Measurements from ENCODE around the gene FOXO3. TPM values are rescaled to one million over a fixed set of nuclear protein-coding genes. Genes with fewer than 3 reads are reported as not detected.

The FOXO3 gene
- total and polyA plus RNA-seq, 9 donors: 33.4 to 94.8 (median 70.0) TPM

GRCh38 chr6:108665495-108666196 lies 104.9 kb downstream of the FOXO3 start:
- no peak for DNase-seq
- Histone ChIP-seq H3K4me1 (ENCODE audit: insufficient read depth) (peaks cover 10% of the 10 kb centered on the region), H3K4me3 (no peak overlapping the region), H3K36me3 (no peaks in the 10 kb centered on the region), H3K27ac (no peak overlapping the region), H3K27me3 (no peaks in the 10 kb centered on the region), H3K9me3 (no peaks in the 10 kb centered on the region)
- intact Hi-C loops (cut with DNase I): no loop called here
- WGBS, 3 donors: 85 to 89% (median 86%) methylated on average over 3 of the region's 3 CpGs
- no peak for TF ChIP-seq CTCF (IDR thresholded peaks at IDR 0.05)

GRCh38 chr6:108666656-108667260 lies 106.0 kb downstream of the FOXO3 start:
- WGBS, 3 donors: 86 to 90% (median 89%) methylated on average over 4 of the region's 4 CpGs
- Histone ChIP-seq H3K9me3 (no peaks in the 10 kb centered on the region), H3K4me3 (no peak overlapping the region), H3K27me3 (no peaks in the 10 kb centered on the region), H3K36me3 (no peaks in the 10 kb centered on the region), H3K4me1 (ENCODE audit: insufficient read depth) (peaks cover 14% of the 10 kb centered on the region), H3K27ac (no peak overlapping the region)
- DNase-seq: no peak
- intact Hi-C loops (cut with DNase I): no loop called here
- TF ChIP-seq POLR2A (IDR thresholded peaks at IDR 0.05): no peak
- no peak for TF ChIP-seq CTCF (IDR thresholded peaks at IDR 0.05)
- TF ChIP-seq EP300 (IDR thresholded peaks at IDR 0.05): no peak

GRCh38 chr6:108667993-108668392 lies 107.3 kb downstream of the FOXO3 start:
- intact Hi-C loops (cut with DNase I): no loop called here
- H3K27ac ChIP-seq: no peak overlapping the region
- no peak for TF ChIP-seq POLR2A (IDR thresholded peaks at IDR 0.05)
- no peak for TF ChIP-seq EP300 (IDR thresholded peaks at IDR 0.05)
- TF ChIP-seq CTCF (IDR thresholded peaks at IDR 0.05): no peak
- no peaks in the 10 kb centered on the region for H3K36me3 ChIP-seq
- no peaks in the 10 kb centered on the region for H3K27me3 ChIP-seq
- no peaks in the 10 kb centered on the region for H3K9me3 ChIP-seq
- no peak overlapping the region for H3K4me3 ChIP-seq
- H3K4me1 ChIP-seq (ENCODE audit: insufficient read depth): peaks cover 12% of the 10 kb centered on the region
- 27 to 37% (median 34%) methylated on average over 7 of the region's 7 CpGs for WGBS, 3 donors
- DNase-seq: no peak

GRCh38 chr6:108669673-108670072 lies 109.0 kb downstream of the FOXO3 start:
- intact Hi-C loops (cut with DNase I): no loop called here
- Histone ChIP-seq H3K27ac (no peak overlapping the region), H3K4me3 (no peak overlapping the region), H3K36me3 (no peaks in the 10 kb centered on the region), H3K9me3 (no peaks in the 10 kb centered on the region), H3K4me1 (ENCODE audit: insufficient read depth) (peaks cover 22% of the 10 kb centered on the region), H3K27me3 (no peaks in the 10 kb centered on the region)
- WGBS, 3 donors: 95 to 97% (median 96%) methylated on average over 1 of the region's 1 CpG
- no peak for DNase-seq
- no peak for TF ChIP-seq CTCF (IDR thresholded peaks at IDR 0.05)
- no peak for TF ChIP-seq POLR2A (IDR thresholded peaks at IDR 0.05)
- no peak for TF ChIP-seq EP300 (IDR thresholded peaks at IDR 0.05)
